ENCODE data around the gene SHOX. TPM values are rescaled to one million over a fixed set of nuclear protein-coding genes. Genes with fewer than 3 reads are reported as not detected.

The SHOX gene
- total RNA-seq, 1 experiment from 2014 or later = 0.24 TPM

- no peak overlapping the region for H3K14ac ChIP-seq (ENCODE audit: insufficient read depth, low read length)
- no peak overlapping the region for H3K9ac ChIP-seq (ENCODE audit: extremely low read depth, insufficient read length, low read length)
- no CpG with 5 or more reads among the region's 7 CpGs for WGBS (ENCODE audit: extremely low coverage, insufficient read length, low lambda C conversion rate)
- H3K27me3 ChIP-seq (ENCODE audit: insufficient read depth, low read length) = no peaks in the 10 kb centered on the region
- DNase-seq = no peak
- Mint-ChIP-seq H3K4me1 (peaks cover 0 to 6% of the 10 kb centered on the region in 2 experiments; a peak in 2 of 4 replicates), H3K4me3 (no peak overlapping the region), H3K27me3 (ENCODE audit: low read depth) (no peaks in the 10 kb centered on the region; the same call in 1 of the 2 replicates), H3K36me3 (ENCODE audit: insufficient read depth in 1 of 3, low read depth in 3 of 3) (peaks cover 0 to 5% (median 4%) of the 10 kb centered on the region in 3 experiments; a peak in 2 of 7 replicates), H3K9me3 (peaks cover 4 to 5% of the 10 kb centered on the region in 2 experiments; a peak in 1 of 5 replicates), H3K27ac (no peak overlapping the region)
- H3K23me2 ChIP-seq (ENCODE audit: insufficient read length, low read depth, low read length, poor library complexity, severe bottlenecking) = no peaks in the 10 kb centered on the region
- no peak overlapping the region for H3K4ac ChIP-seq (ENCODE audit: low read depth, low read length)
- no peak overlapping the region for H3K56ac ChIP-seq (ENCODE audit: insufficient read length, low read depth, low read length)
- H2BK120ac ChIP-seq (ENCODE audit: low read depth, low read length, poor library complexity, severe bottlenecking) = no peak overlapping the region
- H3K79me2 ChIP-seq (ENCODE audit: insufficient read depth, low read length) = no peaks in the 10 kb centered on the region
- H3K27ac ChIP-seq (ENCODE audit: insufficient read length, low read depth, low read length) = no peak overlapping the region
- H3K4me1 ChIP-seq (ENCODE audit: insufficient read depth, low read length) = no peaks in the 10 kb centered on the region
- H3K4me2 ChIP-seq (ENCODE audit: insufficient read depth, insufficient read length, low read length) = no peak overlapping the region
- no peak overlapping the region for H3T11ph ChIP-seq (ENCODE audit: low read length)
- H2AFZ ChIP-seq (ENCODE audit: low read length) = no peak overlapping the region
- H4K20me1 ChIP-seq (ENCODE audit: control insufficient read depth, insufficient read depth, insufficient read length) = no peaks in the 10 kb centered on the region
- no peaks in the 10 kb centered on the region for H3K79me1 ChIP-seq (ENCODE audit: insufficient read depth, low read depth, low read length, poor library complexity, severe bottlenecking)
- H3K23ac ChIP-seq (ENCODE audit: insufficient read length, low read depth, low read length) = no peak overlapping the region
- H4K91ac ChIP-seq (ENCODE audit: insufficient read length, low read depth, low read length) = no peak overlapping the region
- no peak overlapping the region for H4K8ac ChIP-seq (replicated peaks; ENCODE audit: insufficient read length, low read depth, low read length)
- H2BK12ac ChIP-seq (ENCODE audit: insufficient read length, low read depth, low read length) = no peak overlapping the region
- H2BK5ac ChIP-seq (ENCODE audit: insufficient read length, low read length) = no peak overlapping the region
- H2BK15ac ChIP-seq (ENCODE audit: low read depth, low read length) = no peak overlapping the region
- H3K18ac ChIP-seq (ENCODE audit: insufficient read length, low read depth, low read length) = no peak overlapping the region
- H4K5ac ChIP-seq (ENCODE audit: insufficient read length, low read depth, low read length) = no peak overlapping the region
- no peak overlapping the region for H2BK20ac ChIP-seq (ENCODE audit: low read depth, low read length, poor library complexity, severe bottlenecking)
- TF ChIP-seq, protein P1, sequence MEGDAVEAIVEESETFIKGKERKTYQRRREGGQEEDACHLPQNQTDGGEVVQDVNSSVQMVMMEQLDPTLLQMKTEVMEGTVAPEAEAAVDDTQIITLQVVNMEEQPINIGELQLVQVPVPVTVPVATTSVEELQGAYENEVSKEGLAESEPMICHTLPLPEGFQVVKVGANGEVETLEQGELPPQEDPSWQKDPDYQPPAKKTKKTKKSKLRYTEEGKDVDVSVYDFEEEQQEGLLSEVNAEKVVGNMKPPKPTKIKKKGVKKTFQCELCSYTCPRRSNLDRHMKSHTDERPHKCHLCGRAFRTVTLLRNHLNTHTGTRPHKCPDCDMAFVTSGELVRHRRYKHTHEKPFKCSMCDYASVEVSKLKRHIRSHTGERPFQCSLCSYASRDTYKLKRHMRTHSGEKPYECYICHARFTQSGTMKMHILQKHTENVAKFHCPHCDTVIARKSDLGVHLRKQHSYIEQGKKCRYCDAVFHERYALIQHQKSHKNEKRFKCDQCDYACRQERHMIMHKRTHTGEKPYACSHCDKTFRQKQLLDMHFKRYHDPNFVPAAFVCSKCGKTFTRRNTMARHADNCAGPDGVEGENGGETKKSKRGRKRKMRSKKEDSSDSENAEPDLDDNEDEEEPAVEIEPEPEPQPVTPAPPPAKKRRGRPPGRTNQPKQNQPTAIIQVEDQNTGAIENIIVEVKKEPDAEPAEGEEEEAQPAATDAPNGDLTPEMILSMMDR (conservative IDR thresholded peaks at IDR 0.05) = no peak
- H3K9me3 ChIP-seq (ENCODE audit: control insufficient read depth, low read depth, low read length) = no peaks in the 10 kb centered on the region
- no peak overlapping the region for H2AK5ac ChIP-seq (ENCODE audit: insufficient read length, low read length)
Observed at GRCh38 chrX:689983-690382, 59.4 kb downstream of the SHOX start.
